Fibroblast of villous mesenchyme (primary cell): ENCODE results near the gene VPS33A. TPM values are rescaled to one million over a fixed set of nuclear protein-coding genes. Genes with fewer than 3 reads are reported as not detected.
A peak's percentile ranks its signal among the peaks of the same experiment; 100 is the strongest.

Experiments used
- DNase-seq: peaks from one replicate; pipeline ENCODE4 v3.0.0-alpha.2; 2010; ENCODE audit warnings: low read depth
- H3K4me3 ChIP-seq: 2 replicates; pipeline ENCODE4 v1.5.1; 2011; ENCODE audit warnings: low read depth, mild to moderate bottlenecking, low read length
- CTCF ChIP-seq: IDR thresholded peaks from 2 replicates; pipeline ENCODE4 v1.5.1; 2012; ENCODE audit warnings: low read depth, mild to moderate bottlenecking, low read length; ENCODE audit not compliant: insufficient read depth
- small RNA-seq: library from RNA; depleted of rRNA; stranded (forward); fragments of <200 nt; gene quantifications from one replicate; pipeline ENCODE3, GENCODE V24; 2012
- total RNA-seq: library from RNA; depleted of rRNA; stranded (reverse); fragments of >200 nt; gene quantifications from 2 replicates; pipeline ENCODE4 v1.2.3, GENCODE V29; 2012

Gene VPS33A
- total RNA-seq, 1 donor = 23.7 TPM

- TF ChIP-seq CTCF = no peak
- no peak for DNase-seq
- H3K4me3 ChIP-seq = peak overlapping the region; percentile 58
Observed at GRCh38 chr12:122183588-122183940, 82.7 kb downstream of the VPS33A start.

- DNase-seq = peak; percentile 33
- TF ChIP-seq CTCF = no peak
- H3K4me3 ChIP-seq = peak within 1 kb of the TSS; percentile 58
Observed at GRCh38 chr12:122182887-122183587, 83.3 kb downstream of the VPS33A start, which contains the start of gene LRRC43. Gene LRRC43, plus strand, starts transcription at chr12:122183123. Its CDS starts 22 bp downstream, at chr12:122183145.

Small RNAs within 50 kb of the gene (small RNA-seq; reads per million reads assigned to genes)
- gene DIABLO = 0.75 reads per million

Other genes starting within 250 kb of the VPS33A start
- 3.9 TPM in 2 replicates for gene BCL7A, start 244.6 kb downstream of the VPS33A start, total RNA-seq
- 16.4 and 18.4 TPM in 2 replicates for gene MLXIP, start 187.7 kb downstream of the VPS33A start, total RNA-seq
- gene IL31, start 92.3 kb downstream of the VPS33A start, total RNA-seq = not detected in 2 replicates
- 1.6 and 1.7 TPM in 2 replicates for gene LRRC43, start 83.4 kb downstream of the VPS33A start, total RNA-seq
- under 0.01 TPM in 2 replicates for gene B3GNT4, start 62.8 kb downstream of the VPS33A start, total RNA-seq
- 66.4 and 74.3 TPM in 2 replicates for gene DIABLO, start 40.4 kb downstream of the VPS33A start, total RNA-seq
- 66.9 and 79.6 TPM in 2 replicates for gene CLIP1, start 156.2 kb upstream of the VPS33A start, total RNA-seq
- gene ZCCHC8, start 234.4 kb upstream of the VPS33A start, total RNA-seq = 18.0 and 22.5 TPM in 2 replicates